IMR-90 (cell line): Measurements from ENCODE around the gene MORC2. TPM values are rescaled to one million over a fixed set of nuclear protein-coding genes. Genes with fewer than 3 reads are reported as not detected.

ENCODE experiments used
- ATAC-seq: fragments of 200-7000 bp; cut with Tn5 transposase; 2 replicates; pipeline ENCODE4 v1.9.1; 2020; ENCODE audit warnings: low read depth, mild to moderate bottlenecking, moderate library complexity
- BruUV-seq: library from RNA; stranded (reverse); fragments of 400-500 nt; replicated peaks from 2 replicates; lab custom pipeline; 2021; lab: Mats Ljungman, UMichigan
- CTCF ChIA-PET: fragments of 300-600 bp; formaldehyde crosslinking; extraction: SDS; loops from one replicate; lab custom pipeline; 2021; ENCODE audit warnings: antibody characterized with exemption; lab: Yijun Ruan, JAX
- POLR2A ChIA-PET: fragments of 300-600 bp; sonication (Branson Sonifier 250); formaldehyde crosslinking; loops from one replicate; lab custom pipeline; 2022; ENCODE audit warnings: antibody characterized with exemption; ENCODE audit not compliant: unreplicated experiment; lab: Charles Lee
- DNase-seq: peaks from one replicate; pipeline ENCODE4 v3.0.0; 2013
- H2AFZ ChIP-seq: replicated peaks from 2 replicates; pipeline ENCODE3; 2013; ENCODE audit warnings: low read length, mild to moderate bottlenecking; ENCODE audit not compliant: poor library complexity
- H2AK5ac ChIP-seq: 2 replicates; pipeline ENCODE4 v1.6.1; 2013; ENCODE audit warnings: low read depth, low read length, inconsistent platforms
- H2AK9ac ChIP-seq: replicated peaks from 2 replicates; pipeline ENCODE3; 2013; ENCODE audit warnings: mild to moderate bottlenecking, low read depth, low read length, moderate library complexity; ENCODE audit not compliant: poor library complexity
- H2BK120ac ChIP-seq: 2 replicates; pipeline ENCODE4 v1.6.1; 2013; ENCODE audit warnings: low read depth, low read length, inconsistent platforms
- H2BK15ac ChIP-seq: 3 replicates; pipeline ENCODE4 v1.6.1; 2013; ENCODE audit warnings: low read depth, low read length, inconsistent platforms
- H2BK20ac ChIP-seq: 2 replicates; pipeline ENCODE4 v1.6.1; 2013; ENCODE audit warnings: low read depth, mild to moderate bottlenecking, inconsistent platforms, low read length, moderate library complexity
- H2BK5ac ChIP-seq: 2 replicates; pipeline ENCODE4 v1.6.1; 2013; ENCODE audit warnings: mild to moderate bottlenecking, low read depth, low read length, inconsistent platforms; ENCODE audit not compliant: poor library complexity, severe bottlenecking
- H3K14ac ChIP-seq: replicated peaks from 2 replicates; pipeline ENCODE4 v1.6.1; 2013; ENCODE audit warnings: low read depth, low read length, inconsistent platforms
- H3K18ac ChIP-seq: 2 replicates; pipeline ENCODE4 v1.6.1; 2013; ENCODE audit warnings: low read depth, low read length, control low read depth
- H3K23ac ChIP-seq: 2 replicates; pipeline ENCODE4 v1.6.1; 2013; ENCODE audit warnings: low read depth, low read length, inconsistent platforms
- H3K27ac ChIP-seq: 2 replicates; pipeline ENCODE4 v1.5.1; 2013; ENCODE audit warnings: mild to moderate bottlenecking, control low read depth, low read length; ENCODE audit not compliant: insufficient read depth
- H3K27me3 ChIP-seq: 2 replicates; pipeline ENCODE4 v1.6.1; 2013; ENCODE audit warnings: low read length; ENCODE audit not compliant: control insufficient read depth, insufficient read depth
- H3K36me3 ChIP-seq: 2 replicates; pipeline ENCODE4 v1.6.1; 2013; ENCODE audit warnings: low read length, mixed read lengths; ENCODE audit not compliant: control insufficient read depth, insufficient read depth
- H3K4ac ChIP-seq: 2 replicates; pipeline ENCODE4 v1.6.1; 2013; ENCODE audit warnings: low read depth, low read length, inconsistent platforms
- H3K4me1 ChIP-seq: 2 replicates; pipeline ENCODE4 v1.6.1; 2013; ENCODE audit warnings: low read length, mixed read lengths; ENCODE audit not compliant: control insufficient read depth, insufficient read depth
- H3K4me2 ChIP-seq: 2 replicates; pipeline ENCODE4 v1.6.1; 2013; ENCODE audit warnings: low read depth, mild to moderate bottlenecking, control low read depth, low read length, moderate library complexity
- H3K4me3 ChIP-seq: 2 replicates; pipeline ENCODE4 v1.5.1; 2013; ENCODE audit warnings: low read depth, mild to moderate bottlenecking, control low read depth, low read length, moderate library complexity; ENCODE audit not compliant: insufficient read depth
- H3K56ac ChIP-seq: 2 replicates; pipeline ENCODE4 v1.6.1; 2013; ENCODE audit warnings: low read length, inconsistent platforms; ENCODE audit not compliant: insufficient read depth; ENCODE audit errors: extremely low read depth
- H3K79me1 ChIP-seq, 2 experiments: 2 replicates each; pipeline ENCODE4 v1.6.1; 2013; ENCODE audit warnings: low read length in 2 of 2, inconsistent platforms in 1 of 2, low read depth in 1 of 2
- H3K9ac ChIP-seq: 2 replicates; pipeline ENCODE4 v1.6.1; 2013; ENCODE audit warnings: low read depth, low read length, control low read depth
- H3K9me1 ChIP-seq: 2 replicates; pipeline ENCODE4 v1.6.1; 2013; ENCODE audit warnings: low read length, inconsistent platforms; ENCODE audit not compliant: insufficient read depth
- H3K9me3 ChIP-seq: 2 replicates; pipeline ENCODE4 v1.6.1; 2013; ENCODE audit warnings: low read length; ENCODE audit not compliant: control insufficient read depth, insufficient read depth
- H4K20me1 ChIP-seq: 2 replicates; pipeline ENCODE4 v1.6.1; 2013; ENCODE audit warnings: low read length, inconsistent platforms; ENCODE audit not compliant: insufficient read depth
- H4K5ac ChIP-seq: 2 replicates; pipeline ENCODE4 v1.6.1; 2013; ENCODE audit warnings: mild to moderate bottlenecking, low read depth, low read length, control low read depth
- H4K8ac ChIP-seq, 2 experiments: 2 replicates each; pipeline ENCODE4 v1.6.1; 2013; ENCODE audit warnings: low read depth in 2 of 2, low read length in 2 of 2, control low read depth in 1 of 2, inconsistent platforms in 1 of 2
- H4K91ac ChIP-seq: 2 replicates; pipeline ENCODE4 v1.6.1; 2013; ENCODE audit warnings: low read depth, low read length, inconsistent platforms; ENCODE audit not compliant: insufficient read depth
- BHLHE40 ChIP-seq: fragments of 150-350 bp; IDR thresholded peaks from 2 replicates; pipeline ENCODE4 v1.6.1; 2016; ENCODE audit warnings: mild to moderate bottlenecking, low read depth, low read length
- CEBPB ChIP-seq: IDR thresholded peaks from 2 replicates; pipeline ENCODE4 v1.6.1; 2012; ENCODE audit warnings: low read depth, low read length, improper control_type of control experiment
- CHD1 ChIP-seq: IDR thresholded peaks from 2 replicates; pipeline ENCODE4 v1.6.1; 2012; ENCODE audit warnings: low read depth, low read length, improper control_type of control experiment
- CTCF ChIP-seq: conservative IDR thresholded peaks from 2 replicates; pipeline ENCODE4 v1.5.1; 2012; ENCODE audit warnings: mild to moderate bottlenecking, low read depth, low read length, improper control_type of control experiment
- ELK1 ChIP-seq: fragments of 150-350 bp; IDR thresholded peaks from 2 replicates; pipeline ENCODE4 v1.6.1; 2016; ENCODE audit warnings: low read depth, mild to moderate bottlenecking, low read length, moderate library complexity, borderline replicate concordance
- FOS ChIP-seq: fragments of 150-350 bp; IDR thresholded peaks from 2 replicates; pipeline ENCODE4 v1.6.1; 2016; ENCODE audit warnings: low read depth, low read length
- MAFK ChIP-seq: IDR thresholded peaks from 2 replicates; pipeline ENCODE4 v1.6.1; 2012; ENCODE audit warnings: low read depth, low read length, improper control_type of control experiment
- MAZ ChIP-seq: IDR thresholded peaks from 2 replicates; pipeline ENCODE4 v1.6.1; 2012; ENCODE audit warnings: low read depth, mild to moderate bottlenecking, low read length, improper control_type of control experiment, moderate library complexity, borderline replicate concordance
- MXI1 ChIP-seq: IDR thresholded peaks from 2 replicates; pipeline ENCODE4 v1.6.1; 2012; ENCODE audit warnings: low read depth, mild to moderate bottlenecking, low read length, moderate library complexity, borderline replicate concordance
- NFE2L2 ChIP-seq: fragments of 150-350 bp; IDR thresholded peaks from 2 replicates; pipeline ENCODE4 v1.6.1; 2016; ENCODE audit warnings: low read depth, mild to moderate bottlenecking, low read length
- POLR2A ChIP-seq: IDR thresholded peaks from 2 replicates; pipeline ENCODE4 v1.6.1; 2012; ENCODE audit warnings: mild to moderate bottlenecking, low read depth, low read length
- RAD21 ChIP-seq: IDR thresholded peaks from 2 replicates; pipeline ENCODE4 v1.6.1; 2012; ENCODE audit warnings: low read length, improper control_type of control experiment
- RCOR1 ChIP-seq: IDR thresholded peaks from 2 replicates; pipeline ENCODE4 v1.6.1; 2012; ENCODE audit warnings: mild to moderate bottlenecking, low read length, improper control_type of control experiment; ENCODE audit not compliant: insufficient replicate concordance
- RFX5 ChIP-seq: IDR thresholded peaks from 2 replicates; pipeline ENCODE4 v1.8.0; 2012; ENCODE audit warnings: low read depth, mild to moderate bottlenecking, low read length, moderate library complexity
- SMC3 ChIP-seq: fragments of 150-350 bp; IDR thresholded peaks from 2 replicates; pipeline ENCODE4 v1.6.1; 2016; ENCODE audit warnings: low read depth, mild to moderate bottlenecking, antibody characterized with exemption, low read length, moderate library complexity
- USF2 ChIP-seq: fragments of 150-350 bp; IDR thresholded peaks from 2 replicates; pipeline ENCODE4 v1.6.1; 2017; ENCODE audit warnings: mild to moderate bottlenecking, antibody characterized with exemption, low read length, low read depth
- WGBS, 2 experiments: methylation state at CpG; one replicate each; pipeline versions ENCODE4 v1.1.5 to v1.1.7; 2013; ENCODE audit warnings: missing lambda C conversion rate in 2 of 2; ENCODE audit not compliant: insufficient read length in 1 of 2; ENCODE audit errors: extremely low coverage in 2 of 2; 5-methylcytosine and 5-hydroxymethylcytosine counted together
- dilution Hi-C: fragments of 300-500 bp; cut with HindIII; formaldehyde crosslinking; loops from one replicate; pipeline ENCODE4 v1.14.3; 2018; ENCODE audit warnings: low sequenced_read_pairs; ENCODE audit not compliant: unreplicated experiment
- in situ Hi-C: fragments of 300-500 bp; cut with MboI; formaldehyde crosslinking; loops from 3 replicates; pipeline ENCODE4 v1.14.3; 2019; ENCODE audit warnings: low sequenced_read_pairs, inconsistent platforms, mixed read lengths
- intact Hi-C: fragments of 100-400 bp; cut with micrococcal nuclease; formaldehyde crosslinking; loops from 2 replicates; pipeline ENCODE4 v1.10.0; 2022
- polyA plus RNA-seq, 3 experiments: library from polyadenylated mRNA; depleted of rRNA; stranded (reverse); fragments of >200 nt; gene quantifications; 2 replicates each; pipeline ENCODE4 v1.2.3, GENCODE V29; 2012; ENCODE audit warnings: low replicate concordance in 1 of 3
- total RNA-seq: library from RNA; depleted of rRNA; stranded (reverse); fragments of >200 nt; gene quantifications from 2 replicates; pipeline ENCODE4 v1.2.3, GENCODE V29; 2012

MORC2 gene
- total and polyA plus RNA-seq, 2 of the 4 experiments (the other 2 are of a cell fraction): 15.8 to 24.7 TPM

GRCh38 chr22:30875481-30876215, 92.9 kb downstream of the MORC2 start:
- DNase-seq: no peak
- Histone ChIP-seq H3K27me3 (no peaks in the 10 kb centered on the region; the same call in 1 of the 2 replicates), H3K56ac (no peak overlapping the region), H2AFZ (no peak overlapping the region), H4K8ac (no peak overlapping the region), H3K9me1 (no peaks in the 10 kb centered on the region), H4K91ac (no peak overlapping the region), H3K23ac (no peak overlapping the region), H3K18ac (no peak overlapping the region), H3K14ac (no peak overlapping the region), H4K20me1 (no peaks in the 10 kb centered on the region), H2AK9ac (no peak overlapping the region), H4K5ac (no peak overlapping the region), H3K79me1 (no peaks in the 10 kb centered on the region), H3K9me3 (no peaks in the 10 kb centered on the region), H3K4ac (no peak overlapping the region), H2BK5ac (no peak overlapping the region), H2BK20ac (no peak overlapping the region), H2BK15ac (no peak overlapping the region), H3K4me3 (no peak overlapping the region), H3K4me1 (no peaks in the 10 kb centered on the region; the same call in 1 of the 2 replicates), H3K27ac (no peak overlapping the region), H3K4me2 (no peak overlapping the region), H2BK120ac (no peak overlapping the region), H3K9ac (no peak overlapping the region), H2AK5ac (no peak overlapping the region), H3K36me3 (no peaks in the 10 kb centered on the region)
- POLR2A ChIA-PET: no interaction called here
- CTCF ChIA-PET: no interaction called here
- in situ Hi-C loops: no loop called here
- TF ChIP-seq RFX5 (no peak), MAFK (no peak), CHD1 (no peak), CEBPB (no peak), SMC3 (no peak), FOS (no peak), ELK1 (no peak), USF2 (no peak), POLR2A (no peak), NFE2L2 (no peak), MXI1 (no peak), MAZ (no peak), CTCF (no peak), RCOR1 (no peak), RAD21 (no peak), BHLHE40 (no peak)
- dilution Hi-C loops: no loop called here
- ATAC-seq: no peak
- 79% methylated on average over 6 of the region's 17 CpGs; no CpG with 5 or more reads in 1 of the 2 experiments for WGBS, 2 experiments
- intact Hi-C loops: no loop called here
- no TSS peak for BruUV-seq
